Measurements from ENCODE around the gene VSTM2L. TPM values are rescaled to one million over a fixed set of nuclear protein-coding genes. Genes with fewer than 3 reads are reported as not detected.

The VSTM2L gene
- total RNA-seq, 1 donor from 2014 or later: not detected

GRCh38 chr20:37936451-37936850, 33.5 kb downstream of the VSTM2L start:
- no peak for DNase-seq (ENCODE audit: low read depth in 2 of 2)

GRCh38 chr20:37937686-37938085, 34.8 kb downstream of the VSTM2L start:
- no peak for DNase-seq (ENCODE audit: low read depth in 2 of 2)

GRCh38 chr20:37938181-37938750, 35.3 kb downstream of the VSTM2L start:
- no peak for DNase-seq (ENCODE audit: low read depth in 2 of 2)

GRCh38 chr20:37938954-37939353, 36.0 kb downstream of the VSTM2L start:
- no peak for DNase-seq (ENCODE audit: low read depth in 2 of 2)

GRCh38 chr20:37939701-37940560, 37.0 kb downstream of the VSTM2L start:
- no peak for DNase-seq (ENCODE audit: low read depth in 2 of 2)

- DNase-seq (ENCODE audit: low read depth in 2 of 2): no peak
Observed at GRCh38 chr20:37940858-37941257, 37.9 kb downstream of the VSTM2L start.

- DNase-seq (ENCODE audit: low read depth in 2 of 2): no peak
Observed at GRCh38 chr20:37941332-37941731, 38.4 kb downstream of the VSTM2L start.

- no peak for DNase-seq (ENCODE audit: low read depth in 2 of 2)
Observed at GRCh38 chr20:37941992-37942391, 39.1 kb downstream of the VSTM2L start.

- no peak for DNase-seq (ENCODE audit: low read depth in 2 of 2)
Observed at GRCh38 chr20:37943033-37943432, 40.1 kb downstream of the VSTM2L start.

GRCh38 chr20:37943501-37944455, 40.9 kb downstream of the VSTM2L start:
- DNase-seq (ENCODE audit: low read depth in 2 of 2): no peak

GRCh38 chr20:37944456-37944981, 41.6 kb downstream of the VSTM2L start:
- DNase-seq (ENCODE audit: low read depth in 2 of 2): no peak

- no peak for DNase-seq (ENCODE audit: low read depth in 2 of 2)
Observed at GRCh38 chr20:37945091-37945547, 42.2 kb downstream of the VSTM2L start.

- DNase-seq (ENCODE audit: low read depth in 2 of 2): no peak
Observed at GRCh38 chr20:37946946-37947345, 44.0 kb downstream of the VSTM2L start.

- no peak for DNase-seq (ENCODE audit: low read depth in 2 of 2)
Observed at GRCh38 chr20:37947943-37948342, 45.0 kb downstream of the VSTM2L start.

GRCh38 chr20:37948956-37949355, 46.0 kb downstream of the VSTM2L start:
- DNase-seq (ENCODE audit: low read depth in 2 of 2): no peak

GRCh38 chr20:37954190-37954589, 51.3 kb downstream of the VSTM2L start:
- no peak for DNase-seq (ENCODE audit: low read depth in 2 of 2)

GRCh38 chr20:37954626-37955025, 51.7 kb downstream of the VSTM2L start:
- no peak for DNase-seq (ENCODE audit: low read depth in 2 of 2)

- no peak for DNase-seq (ENCODE audit: low read depth in 2 of 2)
Observed at GRCh38 chr20:37955511-37955910, 52.6 kb downstream of the VSTM2L start.

- peak in 1 of 2 donors; percentile 13 for DNase-seq (ENCODE audit: low read depth in 2 of 2)
Observed at GRCh38 chr20:37956107-37956585, 53.2 kb downstream of the VSTM2L start.

GRCh38 chr20:37958856-37959520, 56.1 kb downstream of the VSTM2L start:
- no peak for DNase-seq (ENCODE audit: low read depth in 2 of 2)

- DNase-seq (ENCODE audit: low read depth in 2 of 2): no peak
Observed at GRCh38 chr20:37961066-37961465, 58.1 kb downstream of the VSTM2L start.
